MG63 (cell line): Measurements from ENCODE around the gene EHD4. TPM values are rescaled to one million over a fixed set of nuclear protein-coding genes. Genes with fewer than 3 reads are reported as not detected.

Source experiments
- DNase-seq: peaks from one replicate; pipeline ENCODE4 v3.0.0-alpha.2; 2020
- H3K27me3 ChIP-seq: fragments of 250-450 bp; sonication (Bioruptor Pico); 2 replicates; pipeline ENCODE4 v1.5.1; 2020; ENCODE audit warnings: mild to moderate bottlenecking, moderate library complexity
- H3K36me3 ChIP-seq: fragments of 250-450 bp; sonication (Bioruptor Pico); 2 replicates; pipeline ENCODE4 v1.5.1; 2020; ENCODE audit warnings: mild to moderate bottlenecking, moderate library complexity
- H3K4me3 ChIP-seq: fragments of 250-450 bp; sonication (Bioruptor Pico); 2 replicates; pipeline ENCODE4 v1.5.1; 2020; ENCODE audit warnings: mild to moderate bottlenecking, moderate library complexity
- H3K9me3 ChIP-seq: fragments of 250-450 bp; sonication (Bioruptor Pico); 2 replicates; pipeline ENCODE4 v1.5.1; 2020; ENCODE audit warnings: mild to moderate bottlenecking, moderate library complexity
- total RNA-seq: library from RNA; depleted of rRNA; stranded (reverse); fragments of >200 nt; shearing (Covaris generic); gene quantifications from 2 replicates; pipeline ENCODE4 v1.2.3, GENCODE V29; 2014; ENCODE audit warnings: low replicate concordance

The EHD4 gene
- total RNA-seq, 1 experiment from 2014 or later, result 15.9 TPM

DNA sequence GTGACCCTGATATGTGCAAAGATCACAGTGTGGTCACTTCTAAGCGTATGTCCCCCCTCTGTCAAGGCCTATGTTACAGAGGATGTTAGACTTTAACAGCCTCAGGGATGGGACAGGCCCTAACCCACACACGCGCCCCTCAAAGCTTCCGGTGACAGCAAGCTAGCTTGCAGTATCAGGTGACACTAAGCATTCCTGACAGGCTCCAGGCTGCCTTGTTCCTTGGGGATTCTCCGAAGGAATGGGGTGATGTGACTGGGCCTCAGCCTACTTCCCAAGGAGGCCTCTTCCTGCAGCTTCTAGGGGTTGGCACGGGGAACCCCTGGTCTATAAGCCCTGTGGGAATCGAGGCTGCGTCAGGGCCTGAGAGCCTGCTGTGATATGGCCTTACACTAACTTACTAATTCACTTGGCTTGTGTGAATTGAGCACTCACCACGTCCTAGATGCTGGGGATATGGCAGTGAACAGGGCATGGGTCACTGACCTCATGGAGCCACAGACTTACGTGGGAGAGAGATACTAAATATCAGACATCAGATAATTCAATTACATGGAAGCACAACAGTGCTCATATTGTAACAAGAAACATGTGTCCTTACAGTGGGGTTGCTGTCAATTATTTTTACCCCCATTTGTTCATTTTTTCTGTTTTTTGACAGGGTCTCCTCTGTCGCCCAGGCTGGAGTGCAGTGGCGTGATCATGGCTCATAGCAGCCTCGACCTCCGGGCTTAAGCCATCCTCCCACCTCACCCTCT lies 67.1 kb downstream of the EHD4 start:
- H3K36me3 ChIP-seq, result peaks cover 68% of the 10 kb centered on the region
- no peak overlapping the region for H3K4me3 ChIP-seq
- no peak for DNase-seq
- H3K27me3 ChIP-seq, result no peaks in the 10 kb centered on the region
- H3K9me3 ChIP-seq, result no peaks in the 10 kb centered on the region

GRCh38 chr15:41904541-41905005 lies 67.8 kb downstream of the EHD4 start:
- DNase-seq, result peak; percentile 25
- no peaks in the 10 kb centered on the region for H3K9me3 ChIP-seq
- H3K36me3 ChIP-seq, result peaks cover 71% of the 10 kb centered on the region
- no peak overlapping the region for H3K4me3 ChIP-seq
- H3K27me3 ChIP-seq, result no peaks in the 10 kb centered on the region

GRCh38 chr15:41903782-41904181 lies 68.6 kb downstream of the EHD4 start:
- Histone ChIP-seq H3K27me3 (no peaks in the 10 kb centered on the region), H3K36me3 (peaks cover 68% of the 10 kb centered on the region), H3K9me3 (no peaks in the 10 kb centered on the region), H3K4me3 (no peak overlapping the region)
- no peak for DNase-seq

DNA sequence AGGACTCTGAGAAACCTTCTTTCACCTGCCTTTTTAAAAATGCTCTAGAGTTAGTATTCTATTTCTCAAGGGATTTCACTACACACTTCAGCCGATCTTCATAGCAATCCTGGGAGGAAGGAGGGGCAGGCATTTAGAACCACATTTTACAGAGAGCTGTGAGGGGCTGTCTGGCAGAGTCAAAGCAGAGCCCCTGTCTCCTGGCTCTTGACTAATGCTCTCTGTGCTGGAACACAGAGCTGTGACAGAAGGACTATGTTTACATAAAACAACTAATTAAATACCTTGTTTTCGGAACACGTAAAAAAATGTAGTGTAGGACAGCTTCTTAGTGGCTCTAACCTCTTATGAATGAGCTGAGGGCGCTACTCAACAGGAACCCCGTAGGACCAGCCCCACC lies 70.9 kb downstream of the EHD4 start:
- no peak for DNase-seq
- Histone ChIP-seq H3K9me3 (no peaks in the 10 kb centered on the region), H3K36me3 (peaks cover 54% of the 10 kb centered on the region), H3K27me3 (no peaks in the 10 kb centered on the region), H3K4me3 (no peak overlapping the region)

GRCh38 chr15:41900526-41901380 lies 71.6 kb downstream of the EHD4 start:
- no peak for DNase-seq
- peaks cover 47% of the 10 kb centered on the region for H3K36me3 ChIP-seq
- no peak overlapping the region for H3K4me3 ChIP-seq
- H3K9me3 ChIP-seq, result no peaks in the 10 kb centered on the region
- no peaks in the 10 kb centered on the region for H3K27me3 ChIP-seq

GRCh38 chr15:41899854-41900442 lies 72.4 kb downstream of the EHD4 start:
- Histone ChIP-seq H3K27me3 (no peaks in the 10 kb centered on the region), H3K36me3 (peaks cover 41% of the 10 kb centered on the region), H3K4me3 (no peak overlapping the region), H3K9me3 (no peaks in the 10 kb centered on the region)
- DNase-seq, result no peak

- no peak for DNase-seq
- H3K36me3 ChIP-seq, result peaks cover 33% of the 10 kb centered on the region
- H3K4me3 ChIP-seq, result no peak overlapping the region
- no peaks in the 10 kb centered on the region for H3K27me3 ChIP-seq
- H3K9me3 ChIP-seq, result no peaks in the 10 kb centered on the region
Observed at GRCh38 chr15:41897363-41897799, 75.0 kb downstream of the EHD4 start.

DNA sequence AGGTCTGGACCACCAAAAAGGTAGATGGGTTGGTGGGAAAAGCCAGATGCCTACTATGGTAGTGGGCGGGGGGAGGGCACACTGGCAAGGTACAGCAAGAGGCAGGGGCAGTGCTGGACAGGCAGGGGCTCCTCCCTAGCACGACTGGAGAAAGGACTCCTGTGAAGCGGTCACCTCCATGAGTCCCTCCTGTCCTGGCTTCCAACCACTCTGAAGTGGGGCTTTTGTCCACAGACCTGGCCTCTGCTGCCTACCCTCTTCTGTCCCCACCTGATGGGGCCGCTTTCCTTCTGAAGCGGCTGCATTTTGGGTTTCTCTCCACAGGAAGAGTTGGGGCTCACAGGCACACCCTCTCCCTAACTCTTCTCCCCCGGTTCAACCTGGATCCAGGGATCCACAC lies 75.8 kb downstream of the EHD4 start:
- no peak for DNase-seq
- no peaks in the 10 kb centered on the region for H3K27me3 ChIP-seq
- H3K9me3 ChIP-seq, result no peaks in the 10 kb centered on the region
- peaks cover 31% of the 10 kb centered on the region for H3K36me3 ChIP-seq
- H3K4me3 ChIP-seq, result no peak overlapping the region

DNA sequence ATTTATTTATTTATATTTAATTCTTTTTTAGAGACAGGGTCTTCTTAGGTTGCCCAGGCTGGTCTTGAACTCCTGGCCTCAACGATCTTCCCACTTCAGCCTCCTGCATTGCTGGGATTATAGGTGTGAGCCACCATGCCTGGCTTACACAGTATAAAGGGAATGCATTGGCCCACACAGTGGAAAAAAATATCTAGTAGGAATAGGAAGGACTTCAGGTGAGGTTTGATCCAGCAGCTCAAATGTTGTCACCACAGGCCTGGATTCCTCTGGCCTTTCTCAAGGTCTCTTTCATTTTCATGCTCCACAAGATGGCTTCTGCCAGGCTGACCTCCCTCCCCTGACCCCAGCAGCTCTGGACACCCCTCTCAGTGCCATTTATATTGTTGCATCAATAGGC lies 76.4 kb downstream of the EHD4 start:
- peaks cover 25% of the 10 kb centered on the region for H3K36me3 ChIP-seq
- no peak overlapping the region for H3K4me3 ChIP-seq
- H3K9me3 ChIP-seq, result no peaks in the 10 kb centered on the region
- DNase-seq, result no peak
- no peaks in the 10 kb centered on the region for H3K27me3 ChIP-seq

DNA sequence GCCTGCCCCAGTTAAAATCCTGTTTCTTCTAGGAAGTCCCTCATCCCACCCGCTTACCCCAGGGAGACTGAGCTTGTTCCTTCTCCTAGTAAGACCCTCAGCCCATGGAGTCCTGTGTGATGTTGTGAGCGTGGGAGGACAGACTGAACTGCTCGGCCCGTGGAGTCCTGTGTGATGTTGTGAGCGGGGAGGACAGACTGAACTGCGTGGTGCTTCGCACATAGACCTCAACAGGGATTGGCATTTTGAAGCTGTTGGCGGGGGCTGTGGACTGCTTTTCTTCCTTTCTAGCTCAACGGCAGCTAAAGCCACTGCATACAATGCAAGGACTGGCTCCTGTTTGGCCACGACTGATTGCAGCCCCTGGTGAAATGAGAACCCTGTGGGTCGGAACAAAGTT lies 76.9 kb downstream of the EHD4 start:
- no peak for DNase-seq
- Histone ChIP-seq H3K36me3 (peaks cover 20% of the 10 kb centered on the region), H3K9me3 (no peaks in the 10 kb centered on the region), H3K27me3 (no peaks in the 10 kb centered on the region), H3K4me3 (no peak overlapping the region)

GRCh38 chr15:41894791-41895463 lies 77.4 kb downstream of the EHD4 start:
- peak; percentile 64 for DNase-seq
- no peaks in the 10 kb centered on the region for H3K9me3 ChIP-seq
- H3K4me3 ChIP-seq, result no peak overlapping the region
- H3K27me3 ChIP-seq, result no peaks in the 10 kb centered on the region
- peaks cover 16% of the 10 kb centered on the region for H3K36me3 ChIP-seq

GRCh38 chr15:41894251-41894790 lies 78.0 kb downstream of the EHD4 start:
- Histone ChIP-seq H3K9me3 (no peaks in the 10 kb centered on the region), H3K27me3 (no peaks in the 10 kb centered on the region), H3K4me3 (no peak overlapping the region), H3K36me3 (peaks cover 14% of the 10 kb centered on the region)
- no peak for DNase-seq

DNA sequence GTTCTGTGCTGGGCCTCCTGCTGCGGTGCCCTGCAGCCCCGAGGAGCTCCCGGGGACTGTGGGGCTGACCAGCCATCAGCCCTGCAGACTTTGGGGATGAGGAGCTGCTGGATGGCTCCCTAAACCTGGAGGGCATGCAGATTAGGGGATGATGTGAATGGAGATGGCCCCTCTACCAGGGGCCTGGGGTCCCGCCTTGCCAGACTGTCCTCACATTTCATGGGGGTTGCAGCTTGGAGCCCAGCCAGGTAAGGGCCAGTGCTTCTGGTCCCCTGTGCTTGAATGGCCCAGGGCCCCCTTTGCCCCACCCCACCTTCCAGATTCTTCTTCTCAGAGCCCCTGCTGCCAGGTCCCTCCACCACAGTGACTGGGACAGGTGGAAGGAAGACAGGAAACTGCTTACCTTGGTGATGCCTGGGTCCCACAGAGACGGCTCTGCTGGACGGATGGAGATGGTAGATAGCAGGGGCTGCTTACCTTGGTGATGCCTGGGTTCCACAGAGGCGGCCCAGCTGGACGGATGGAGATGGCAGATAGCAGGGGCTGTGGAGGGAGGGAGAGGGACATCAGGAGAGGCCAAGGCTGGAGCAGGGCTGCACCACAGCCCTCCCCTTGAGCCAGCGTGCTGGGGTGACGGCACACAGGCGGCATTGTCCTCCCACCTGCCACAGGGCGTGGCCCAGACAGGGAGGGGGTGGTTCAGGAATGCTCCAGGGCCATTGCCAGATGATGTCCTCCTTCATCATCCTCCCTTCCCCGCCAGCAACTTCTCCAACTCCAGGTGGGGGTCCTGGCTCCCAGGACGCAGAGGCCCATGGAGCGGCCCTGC lies 78.7 kb downstream of the EHD4 start, which contains the start of gene SPTBN5:
Gene SPTBN5 (minus strand): TSS at position 632 of the 829 bp plus-strand sequence. CDS start 556 bp downstream, at position 76.
- H3K36me3 ChIP-seq, result peaks cover 8% of the 10 kb centered on the region
- no peaks in the 10 kb centered on the region for H3K27me3 ChIP-seq
- no peak for DNase-seq
- H3K9me3 ChIP-seq, result no peaks in the 10 kb centered on the region
- H3K4me3 ChIP-seq, result no peak within 1 kb of the TSS

- Histone ChIP-seq H3K27me3 (no peaks in the 10 kb centered on the region), H3K9me3 (no peaks in the 10 kb centered on the region), H3K36me3 (peaks cover 4% of the 10 kb centered on the region), H3K4me3 (no peak overlapping the region)
- no peak for DNase-seq
Observed at GRCh38 chr15:41892621-41893421, 79.5 kb downstream of the EHD4 start.

- Histone ChIP-seq H3K9me3 (no peaks in the 10 kb centered on the region), H3K4me3 (no peak overlapping the region), H3K27me3 (no peaks in the 10 kb centered on the region), H3K36me3 (no peaks in the 10 kb centered on the region; the same call in 1 of the 2 replicates)
- no peak for DNase-seq
Observed at GRCh38 chr15:41891946-41892345, 80.4 kb downstream of the EHD4 start.
